ENCODE results near the gene FAM209B.
"Not testable (repeated sequence)": the region's sequence is repeated elsewhere in the genome, so short reads cannot be mapped to it uniquely, and the experiment has no call there.

The FAM209B gene, protein sequence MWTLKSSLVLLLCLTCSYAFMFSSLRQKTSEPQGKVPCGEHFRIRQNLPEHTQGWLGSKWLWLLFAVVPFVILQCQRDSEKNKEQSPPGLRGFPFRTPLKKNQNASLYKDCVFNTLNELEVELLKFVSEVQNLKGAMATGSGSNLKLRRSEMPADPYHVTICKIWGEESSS

DNA sequence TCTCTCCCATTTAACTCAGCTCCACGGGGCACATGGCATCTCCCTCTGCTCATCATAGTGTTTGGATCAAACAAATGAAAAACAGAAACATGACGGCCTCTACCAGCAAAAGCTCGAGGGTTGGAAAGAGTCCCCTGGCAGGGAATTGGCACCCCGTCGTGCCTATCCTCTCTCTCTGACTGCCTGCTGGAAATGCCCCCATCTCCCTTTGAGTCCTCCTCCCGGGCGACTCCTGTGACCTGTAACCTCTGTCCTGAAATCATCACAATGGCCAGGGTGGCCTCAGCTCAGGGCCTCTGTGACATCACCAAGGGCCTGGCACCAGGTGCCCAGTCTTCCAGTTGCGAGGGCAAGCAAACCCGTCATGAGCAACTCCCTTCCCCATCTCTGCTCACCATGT is at the start of gene FAM209B:
Gene FAM209B (plus strand): TSS at position 301 of the 400 bp plus-strand sequence. CDS start 96 bp downstream, at position 397.
- not testable (repeated sequence) for DNase-seq

DNA sequence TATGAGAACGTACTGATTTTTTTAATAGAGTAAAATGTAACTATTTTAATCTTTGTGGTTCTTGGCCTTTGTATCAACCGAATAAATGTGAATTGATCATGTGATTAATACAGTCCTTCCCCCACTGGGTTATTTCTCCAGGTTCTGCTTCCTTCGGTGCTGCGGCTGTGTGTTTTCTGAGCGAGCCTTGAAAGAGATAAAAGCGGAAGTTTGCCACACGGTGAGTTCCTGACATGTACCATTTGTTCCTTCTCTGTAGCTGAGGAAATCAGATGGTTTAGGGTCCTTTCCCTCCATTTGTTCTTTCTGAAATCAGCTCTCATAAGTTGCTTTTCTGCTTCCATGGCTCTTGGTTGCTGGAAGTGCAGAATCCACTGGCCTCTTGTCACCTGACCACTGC is 49.1 kb upstream of the FAM209B start:
- DNase-seq = no peak

DNA sequence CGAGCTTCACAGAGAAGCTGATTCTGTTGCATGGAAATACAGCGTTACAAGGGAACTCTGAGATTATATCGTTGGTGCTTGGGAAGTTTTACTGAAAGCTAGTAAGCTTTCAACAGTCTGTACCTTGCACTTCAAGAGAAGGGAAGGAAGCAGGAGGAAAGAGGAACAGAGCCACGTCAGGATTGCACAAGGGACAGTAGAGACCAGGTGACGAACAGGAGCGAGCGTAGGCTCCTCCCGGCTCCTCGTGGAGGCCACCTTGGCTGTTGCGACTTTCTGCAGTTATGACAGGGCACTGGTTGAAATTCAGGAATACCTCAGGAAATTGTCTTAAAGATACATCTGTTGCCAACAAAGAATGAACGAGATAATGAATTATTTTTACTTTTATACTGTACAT is 45.8 kb upstream of the FAM209B start:
- DNase-seq = no peak

DNA sequence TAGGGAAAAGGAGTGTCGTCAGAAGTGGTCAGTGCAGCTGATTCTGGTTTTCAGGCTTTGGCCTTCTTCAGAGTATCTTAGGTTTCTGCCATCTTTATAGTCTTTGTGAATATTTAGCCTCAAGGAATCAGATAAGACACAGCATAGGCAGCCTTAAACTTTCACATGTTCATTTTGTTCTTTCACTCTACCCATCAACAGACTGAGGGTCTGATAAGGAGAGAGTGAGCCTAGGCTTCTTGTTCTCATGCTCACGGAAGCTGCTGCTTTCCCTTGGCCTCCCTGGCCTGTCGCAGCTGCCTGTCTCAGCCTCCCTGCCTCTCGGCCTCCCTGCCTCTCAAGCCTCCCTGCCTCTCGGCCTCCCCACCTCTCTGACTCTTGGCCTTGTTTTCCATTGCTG is 44.5 kb upstream of the FAM209B start:
- no peak for DNase-seq

DNA sequence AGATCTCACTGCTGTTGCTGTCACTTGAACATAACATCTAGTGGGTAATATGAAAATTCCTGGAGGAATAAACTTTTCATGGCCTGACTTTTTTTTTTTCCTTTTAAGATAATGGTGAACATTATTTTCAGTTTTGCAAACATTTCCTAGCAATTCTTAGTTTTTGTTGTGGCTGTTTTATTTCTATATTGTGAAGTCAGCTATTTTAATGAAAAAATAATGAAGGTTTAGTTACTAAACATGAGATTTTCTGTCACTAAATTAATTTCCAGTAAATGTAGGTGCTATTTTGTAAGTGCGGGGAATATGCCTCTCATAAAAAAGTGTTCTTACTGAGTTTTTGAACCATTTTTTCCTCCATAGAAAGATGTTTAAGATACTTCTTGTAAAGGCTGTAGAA is 31.9 kb upstream of the FAM209B start:
- no peak for DNase-seq

DNA sequence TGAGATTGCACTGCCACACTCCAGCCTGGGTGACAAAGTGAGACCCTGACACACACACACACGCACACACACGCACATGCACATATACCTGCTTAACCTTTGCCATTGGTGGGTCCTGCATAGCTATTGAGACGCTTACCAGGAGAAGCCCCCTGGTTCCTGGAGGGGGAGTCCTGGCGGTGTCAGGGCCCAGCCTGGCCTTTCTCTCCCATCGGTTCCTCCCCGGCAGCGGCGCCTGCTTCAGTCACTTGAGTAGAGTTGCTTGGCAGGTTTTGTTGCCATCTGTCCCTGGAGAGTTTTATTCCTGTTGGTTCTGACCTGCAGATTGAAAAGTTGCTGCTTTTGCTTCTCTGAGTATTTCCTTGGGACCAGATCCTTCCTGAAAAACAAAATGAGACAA is 29.1 kb upstream of the FAM209B start:
- DNase-seq = no peak

DNA sequence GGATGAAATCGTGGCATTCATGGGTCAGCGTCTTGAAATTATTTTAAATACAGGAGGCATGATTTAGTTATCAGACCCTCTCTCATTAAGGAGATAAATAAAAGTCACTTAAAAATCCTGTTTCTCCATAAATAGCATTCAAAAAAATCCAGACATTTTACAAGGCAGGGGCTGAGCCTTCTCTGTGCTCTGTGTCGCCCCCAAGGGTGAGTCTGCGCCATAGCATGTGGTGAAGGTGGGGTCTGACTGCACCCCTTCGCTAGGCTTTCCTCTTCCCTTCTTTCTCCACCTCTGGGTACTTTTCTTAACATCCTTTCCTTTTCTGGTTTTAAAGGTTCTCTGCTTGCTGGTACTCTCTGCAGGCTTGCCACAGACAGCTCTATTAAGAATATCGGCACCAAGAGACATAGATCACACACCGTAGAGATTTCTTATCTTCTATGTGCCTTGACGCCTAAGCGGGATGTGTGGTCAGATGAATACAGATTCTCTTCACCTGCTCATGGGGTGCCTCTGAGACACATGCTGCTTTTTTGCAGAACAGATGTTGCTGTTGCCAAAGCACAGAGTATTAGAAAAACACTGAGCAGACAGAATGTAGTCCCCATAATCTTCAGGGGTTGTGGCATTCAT is 28.6 kb upstream of the FAM209B start:
- DNase-seq = no peak

DNA sequence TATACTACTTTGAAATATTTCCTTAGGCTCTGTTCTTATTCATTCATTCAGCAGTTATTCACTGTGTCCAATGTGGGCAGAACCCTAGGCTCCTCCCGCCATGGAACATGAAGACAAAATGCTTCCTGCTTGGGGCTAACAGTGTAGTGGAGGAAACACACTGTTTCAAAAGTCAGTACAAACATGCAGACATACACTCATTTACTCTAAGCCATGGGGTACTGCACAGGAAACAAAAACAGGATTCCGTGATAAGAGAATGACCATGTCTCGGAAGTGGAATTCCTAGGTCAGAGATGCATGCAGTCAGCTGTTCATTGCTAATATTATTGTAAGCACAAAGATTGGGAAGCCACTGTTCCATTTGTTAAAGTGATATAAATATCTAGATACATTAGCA is 26.9 kb upstream of the FAM209B start:
- no peak for DNase-seq

DNA sequence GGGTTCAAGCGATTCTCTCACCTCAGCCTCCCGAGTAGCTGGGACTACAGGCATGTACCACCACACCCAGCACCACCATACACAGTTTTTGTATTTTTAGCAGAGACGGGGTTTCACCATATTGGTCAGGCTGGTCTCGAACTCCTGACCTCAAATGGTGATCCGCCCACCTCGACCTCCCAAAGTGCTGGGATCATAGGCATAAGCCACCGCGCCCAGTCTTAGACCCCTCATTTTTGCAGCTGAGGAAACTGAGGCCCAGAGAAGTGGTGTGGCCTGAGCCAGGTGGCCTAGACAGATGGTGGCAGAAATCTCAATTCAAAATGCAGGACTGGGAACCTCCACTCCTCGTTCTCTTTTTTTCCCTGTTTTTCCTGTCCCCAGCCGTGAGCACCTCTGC is 21.1 kb upstream of the FAM209B start:
- no peak for DNase-seq

DNA sequence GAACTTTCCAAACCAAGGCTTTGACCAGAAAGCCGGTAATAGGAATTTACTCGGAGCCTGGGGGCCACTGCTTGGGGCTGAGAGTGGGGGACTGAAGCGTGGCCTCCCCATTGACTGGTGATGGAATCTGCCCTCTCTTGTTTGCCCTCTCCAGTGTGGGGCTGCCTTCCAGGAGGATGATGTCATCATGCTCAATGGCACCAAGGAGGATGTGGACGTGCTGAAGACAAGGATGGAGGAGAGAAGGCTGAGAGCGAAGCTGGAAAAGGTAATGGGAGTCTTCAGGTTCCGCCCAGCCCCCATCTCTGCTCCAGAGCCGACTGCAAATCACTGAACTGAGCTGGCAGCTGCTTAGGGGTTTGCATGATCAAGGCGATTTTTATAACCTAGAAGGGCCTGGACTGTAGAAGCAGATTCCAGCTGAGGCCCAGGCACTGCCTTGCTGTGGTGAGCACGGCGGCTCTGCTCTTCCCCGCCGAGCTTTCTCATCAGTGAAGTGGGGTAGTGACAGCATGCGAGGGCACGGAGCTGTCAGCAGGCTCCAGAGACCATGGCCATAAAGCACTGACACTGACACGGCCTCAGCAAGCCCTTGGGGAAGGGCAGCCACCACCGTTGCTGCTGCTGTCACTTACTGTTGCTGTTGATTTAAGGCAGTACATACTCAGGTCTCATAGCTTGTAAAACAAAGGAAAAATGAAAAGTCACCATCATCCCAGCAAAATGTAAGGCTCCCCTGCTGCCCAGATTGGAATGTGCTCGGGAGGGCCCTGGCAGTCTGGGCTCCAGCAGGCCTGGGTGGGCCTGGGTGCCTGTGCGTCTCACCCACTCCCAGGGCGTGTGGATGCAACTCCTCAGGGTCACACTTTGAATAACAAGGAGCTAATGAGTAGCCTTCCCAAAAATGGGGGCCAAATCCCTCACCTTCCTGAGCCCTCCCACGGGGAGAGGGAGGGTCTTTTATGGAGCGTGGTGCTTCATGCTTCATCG is 19.6 kb upstream of the FAM209B start:
- DNase-seq = no peak

DNA sequence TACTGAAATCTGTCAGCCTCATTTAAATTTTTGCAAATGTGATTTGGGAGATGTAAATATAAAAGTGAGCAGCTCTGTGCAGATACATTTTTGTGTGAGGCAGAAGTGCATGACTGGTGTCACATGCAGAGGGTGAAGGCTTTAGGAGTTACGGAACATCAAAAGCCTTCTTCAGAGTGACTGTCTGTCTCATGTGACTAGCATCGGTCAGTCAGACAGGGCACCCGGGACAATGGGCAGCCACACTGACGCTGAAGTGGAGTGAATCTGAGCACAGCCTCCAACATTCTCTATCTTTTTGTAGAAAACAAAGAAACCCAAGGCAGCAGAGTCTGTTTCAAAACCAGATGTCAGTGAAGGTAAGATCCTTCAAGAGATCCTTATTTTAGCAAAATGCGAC is 16.4 kb upstream of the FAM209B start:
- DNase-seq = no peak

DNA sequence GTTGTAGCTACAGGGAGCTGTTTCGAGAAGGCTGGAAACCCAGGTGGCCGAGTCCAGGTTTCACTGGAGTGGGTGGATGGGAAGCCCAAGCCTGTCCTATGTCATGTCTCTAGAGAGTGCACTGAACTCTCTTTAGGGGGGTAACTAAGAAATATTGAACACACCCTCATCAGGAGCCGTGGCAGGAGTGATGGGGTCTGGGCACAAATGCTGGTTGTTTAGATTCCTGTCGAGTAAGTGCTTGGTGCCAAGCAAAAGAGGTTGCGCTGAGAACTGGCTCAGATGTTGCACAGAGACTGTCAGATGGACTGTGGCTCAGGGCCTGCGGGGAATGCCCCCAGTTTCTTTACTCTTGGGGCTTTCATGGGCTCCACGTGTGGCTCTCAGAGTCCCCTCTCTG is 15.8 kb upstream of the FAM209B start:
- DNase-seq = no peak

DNA sequence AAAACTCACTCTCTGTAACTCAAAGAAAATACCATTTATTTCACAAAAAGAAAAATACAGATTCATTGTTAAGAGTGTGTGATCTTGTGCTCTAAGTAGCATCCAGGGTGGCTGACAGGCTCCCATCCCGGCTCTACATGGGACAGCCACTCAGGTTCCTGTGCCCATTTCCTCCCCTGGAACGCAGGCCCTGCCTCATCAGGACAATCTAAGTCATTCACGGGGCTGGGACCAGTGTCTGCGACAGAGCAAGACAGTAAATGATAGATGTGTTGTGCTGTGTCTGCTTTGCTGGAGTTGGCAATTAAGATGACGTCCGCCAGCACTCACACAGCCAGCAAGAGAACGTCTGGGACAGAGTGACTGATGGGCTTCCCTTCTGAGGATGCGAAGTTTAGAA is 15.4 kb upstream of the FAM209B start:
- DNase-seq = no peak

DNA sequence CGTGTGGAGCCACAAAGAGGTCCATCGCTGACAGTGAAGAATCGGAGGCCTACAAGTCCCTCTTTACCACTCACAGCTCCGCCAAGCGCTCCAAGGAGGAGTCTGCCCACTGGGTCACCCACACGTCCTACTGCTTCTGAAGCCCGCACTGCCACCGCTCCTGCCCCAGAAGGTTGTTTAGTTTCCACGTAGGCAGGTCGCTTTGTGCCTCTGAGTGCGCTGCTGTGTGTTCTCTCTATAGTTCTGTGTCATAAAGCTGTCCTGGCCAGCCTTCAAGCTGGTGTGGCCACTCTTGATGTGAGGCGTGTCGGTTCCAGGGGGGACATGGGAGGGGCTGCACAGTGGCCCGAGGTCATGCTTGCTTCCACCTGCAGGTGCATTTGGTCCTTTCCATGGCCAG is 14.9 kb upstream of the FAM209B start:
- DNase-seq = no peak

DNA sequence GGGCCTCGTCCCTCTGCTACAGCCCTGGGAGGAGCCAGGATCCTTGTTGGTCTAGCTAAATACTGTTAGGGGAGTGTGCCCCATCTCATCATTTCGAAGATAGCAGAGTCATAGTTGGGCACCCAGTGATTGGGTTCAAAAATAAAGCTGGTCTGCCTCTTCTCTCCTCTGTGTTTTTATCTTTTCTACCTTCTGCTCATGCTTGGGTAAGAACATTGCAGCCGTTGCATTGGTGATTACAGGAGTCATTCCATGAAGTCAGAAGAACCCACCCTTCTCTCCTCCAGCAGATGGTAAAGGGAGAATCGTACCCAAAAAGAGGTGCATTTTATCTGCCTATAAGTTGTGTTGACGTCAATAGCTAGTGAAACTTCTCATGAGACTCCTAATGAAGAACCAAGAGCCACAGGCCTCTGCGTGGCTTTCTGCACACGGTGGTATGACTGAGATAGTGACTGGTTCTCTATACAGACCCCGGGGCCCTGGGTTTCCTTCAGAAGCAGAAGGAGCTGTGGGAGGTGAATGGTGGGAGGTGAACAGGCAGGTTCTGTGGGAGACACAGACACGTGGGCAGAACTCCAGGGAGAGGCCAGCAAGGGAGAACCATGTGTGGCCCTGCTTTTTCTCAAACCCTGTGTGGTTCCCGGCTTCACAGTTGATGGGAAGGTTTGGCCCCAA is 14.2 kb upstream of the FAM209B start:
- DNase-seq = no peak

DNA sequence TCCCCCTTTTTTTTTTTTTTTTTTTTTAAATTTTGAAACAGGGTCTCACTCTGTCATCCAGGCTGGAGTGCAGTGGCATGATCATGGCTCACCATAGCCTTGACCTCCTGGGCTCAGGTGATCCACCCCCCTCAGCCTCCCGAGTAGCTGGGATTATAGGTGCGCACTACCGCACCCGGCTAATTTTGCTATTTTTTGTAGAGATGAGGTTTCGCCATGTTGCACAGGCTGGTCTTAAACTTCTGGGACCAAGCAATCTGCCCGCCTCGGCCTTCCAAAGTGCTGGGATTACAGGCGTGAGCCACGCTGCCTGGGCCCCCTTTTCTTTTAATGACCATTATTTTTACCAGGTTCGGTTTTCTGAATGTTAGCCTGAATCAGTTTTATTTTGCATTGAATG is 13.5 kb upstream of the FAM209B start:
- no peak for DNase-seq

DNA sequence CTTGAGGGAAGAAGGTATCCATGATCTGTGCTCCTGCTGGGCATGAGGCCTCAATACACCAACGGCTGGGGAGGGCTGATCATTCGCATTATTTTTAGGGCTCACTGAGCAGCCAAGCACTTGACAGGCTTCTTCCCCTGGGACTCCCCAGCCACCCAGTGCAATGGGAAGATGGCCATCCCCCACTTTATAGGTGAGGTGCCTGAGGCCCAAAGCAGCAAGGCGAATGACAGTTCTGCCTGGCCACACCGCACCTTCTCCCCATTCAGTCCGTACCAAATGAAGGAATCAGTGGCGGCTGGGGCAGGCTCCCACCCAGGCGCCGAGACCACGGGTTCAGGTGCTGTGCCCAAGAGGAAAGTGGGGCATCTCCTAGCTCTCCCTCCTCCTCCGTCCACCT is 12.9 kb upstream of the FAM209B start:
- no peak for DNase-seq

DNA sequence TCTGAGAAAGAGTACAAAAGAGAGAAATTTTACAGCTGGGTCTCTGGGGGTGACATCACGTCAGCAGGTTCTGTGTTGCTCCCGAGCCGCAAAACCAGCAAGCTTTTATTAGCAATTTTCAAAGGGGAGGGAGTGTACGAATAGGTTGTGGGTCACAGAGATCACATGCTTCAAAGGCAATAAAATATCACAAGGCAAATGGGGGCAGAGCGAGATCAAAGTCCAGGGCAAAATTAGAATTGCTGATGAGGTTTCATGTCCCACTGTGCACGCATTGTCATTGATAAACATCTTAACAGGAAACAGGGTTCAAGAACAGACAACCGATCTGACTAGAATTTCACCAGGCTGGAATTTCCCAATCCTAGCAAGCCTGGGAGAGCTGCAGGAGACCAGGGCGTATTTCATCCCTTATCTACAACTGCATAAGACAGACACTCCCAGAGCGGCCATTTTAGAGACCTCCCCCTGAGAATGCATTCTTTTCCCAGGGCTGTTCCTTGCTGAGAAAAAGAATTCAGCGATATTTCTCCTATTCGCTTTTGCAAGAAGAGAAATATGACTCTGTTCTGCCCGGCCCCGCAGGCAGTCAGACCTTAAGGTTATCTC is 12.2 kb upstream of the FAM209B start:
- DNase-seq = not testable (repeated sequence)

DNA sequence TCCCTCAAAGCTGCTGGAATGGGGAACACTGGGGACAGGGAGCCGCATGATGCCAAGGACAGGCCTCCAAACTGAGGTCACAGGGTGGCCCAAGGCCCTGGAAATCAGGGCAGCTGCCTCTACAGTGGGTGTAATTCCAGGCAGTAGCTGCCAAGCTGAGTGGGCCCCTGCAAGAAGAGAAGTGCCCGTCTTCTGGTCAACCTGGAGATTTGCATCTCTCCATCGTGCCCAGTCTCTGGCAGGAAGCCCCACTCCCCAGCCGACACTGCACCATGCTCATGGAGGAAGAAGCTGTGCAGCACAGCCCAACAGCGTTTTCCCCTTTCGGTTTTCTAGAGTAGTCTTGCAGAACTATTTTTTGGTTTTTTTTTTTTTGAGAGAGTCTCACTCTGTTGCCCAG is 10.7 kb upstream of the FAM209B start:
- DNase-seq = no peak

DNA sequence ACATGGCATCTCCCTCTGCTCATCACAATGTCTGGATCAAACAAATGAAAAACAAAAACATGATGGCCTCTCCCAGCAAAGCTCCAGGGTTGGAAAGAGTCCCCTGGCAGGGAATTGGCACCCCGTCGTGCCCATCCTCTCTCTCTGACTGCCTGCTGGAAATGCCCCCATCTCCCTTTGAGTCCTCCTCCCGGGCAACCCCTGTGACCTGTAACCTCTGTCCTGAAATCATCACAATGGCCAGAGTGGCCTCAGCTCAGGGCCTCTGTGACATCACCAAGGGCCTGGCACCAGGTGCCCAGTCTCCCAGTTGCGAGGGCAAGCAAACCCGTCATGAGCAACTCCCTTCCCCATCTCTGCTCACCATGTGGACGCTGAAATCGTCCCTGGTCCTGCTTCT is 8.6 kb upstream of the FAM209B start, which contains the start of gene FAM209A:
Gene FAM209A (plus strand): TSS at position 301 of the 400 bp plus-strand sequence. CDS start 65 bp downstream, at position 366.
- not testable (repeated sequence) for DNase-seq

DNA sequence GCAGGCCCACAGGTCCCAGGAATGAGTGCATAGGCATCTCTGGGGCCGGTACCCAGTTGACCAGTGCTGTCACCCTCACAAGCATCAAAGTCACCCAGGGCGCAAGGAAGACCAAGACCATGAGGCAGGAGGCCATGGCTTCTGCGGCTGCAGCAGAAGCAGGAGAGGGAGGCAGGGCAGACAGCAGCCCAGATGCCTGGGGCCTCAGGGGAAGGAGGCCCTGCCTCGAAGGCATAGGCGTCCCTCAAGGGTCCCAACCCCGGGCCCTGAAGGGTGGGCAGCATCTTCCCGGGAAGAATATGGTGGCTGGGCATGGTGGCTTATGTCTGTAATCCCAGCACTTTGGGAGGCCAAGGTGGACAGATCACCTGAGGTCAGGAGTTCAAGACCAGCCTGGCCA is 5.5 kb upstream of the FAM209B start:
- no peak for DNase-seq

DNA sequence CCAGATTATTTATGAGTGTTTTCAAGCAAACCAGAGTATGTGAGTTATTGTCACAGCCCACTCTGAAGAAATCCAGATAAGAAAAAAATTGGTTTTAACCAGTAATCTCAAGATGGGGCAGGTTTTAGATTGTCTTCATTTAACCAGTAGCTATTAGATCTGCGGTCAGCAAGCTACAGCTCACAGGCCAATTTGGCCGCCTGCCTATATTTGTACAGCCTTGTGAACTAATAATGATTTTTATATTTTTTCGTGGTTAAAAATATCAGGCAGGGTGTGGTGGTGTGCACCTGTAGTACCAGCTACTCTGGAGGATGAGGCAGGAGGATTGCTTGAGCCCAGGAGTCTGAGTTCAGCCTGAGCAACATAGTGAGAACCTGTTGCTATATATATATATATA is 5.0 kb downstream of the FAM209B start:
- DNase-seq = no peak

DNA sequence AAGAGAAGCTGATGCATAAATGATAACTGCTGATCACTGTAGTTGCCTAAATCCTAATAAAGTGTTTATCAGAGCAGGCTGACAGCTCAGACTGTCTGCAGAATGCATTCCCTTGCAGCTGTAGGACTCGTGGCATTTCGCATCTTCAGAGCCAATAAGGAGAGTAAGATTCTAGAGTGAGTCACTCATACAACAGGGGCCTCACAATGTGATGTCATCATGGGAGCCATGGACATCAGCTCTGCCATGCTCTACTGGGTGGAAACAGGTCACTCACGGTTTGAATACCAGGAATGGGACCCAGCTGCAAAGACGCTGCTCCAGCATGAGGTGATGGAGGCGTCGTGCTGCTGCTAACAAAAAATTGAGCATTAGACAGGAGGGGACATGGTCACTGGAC is 7.4 kb downstream of the FAM209B start:
- no peak for DNase-seq
